Measurements from ENCODE around the gene KRTAP4-3.
"Not testable (repeated sequence)": the region's sequence is repeated elsewhere in the genome, so short reads cannot be mapped to it uniquely, and the experiment has no call there.

Gene KRTAP4-3

DNA sequence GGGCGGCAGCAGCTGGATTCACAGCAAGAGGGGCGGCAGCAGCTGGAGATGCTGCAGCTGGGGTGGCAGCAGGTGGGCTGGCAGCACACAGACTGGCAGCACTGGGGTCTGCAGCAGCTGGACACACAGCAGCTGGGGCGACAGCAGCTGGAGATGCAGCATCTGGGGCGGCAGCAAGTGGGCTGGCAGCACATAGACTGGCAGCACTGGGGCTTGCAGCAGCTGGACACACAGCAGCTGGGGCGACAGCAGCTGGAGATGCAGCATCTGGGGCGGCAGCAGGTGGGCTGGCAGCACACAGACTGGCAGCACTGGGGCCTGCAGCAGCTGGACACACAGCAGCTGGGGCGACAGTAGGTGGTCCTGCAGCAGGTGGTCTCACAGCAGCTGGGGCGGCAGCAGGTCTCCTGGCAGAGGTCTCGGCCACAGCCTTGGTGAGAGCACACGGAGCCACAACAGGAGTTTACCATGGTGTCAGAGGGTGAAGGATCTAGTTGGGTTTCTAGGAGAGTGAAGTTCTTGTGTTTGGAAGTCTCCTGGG lies 50.1 kb downstream of the KRTAP4-3 start, which contains the start of gene KRTAP4-11:
TSS of gene KRTAP4-11 (minus strand) at position 528 of the 541 bp plus-strand sequence. CDS start at position 470, 58 bp downstream.
- not testable (repeated sequence) for DNase-seq (ENCODE audit: low spot score)
